GM19455 (cell line): ENCODE data around the gene FADS2.

Source experiments
- ATAC-seq: cut with Tn5 transposase; IDR thresholded peaks from one replicate; pipeline ENCODE4 v1.9.1; 2021; ENCODE audit not compliant: unreplicated experiment

FADS2 gene

GRCh38 chr11:61902313-61902712 is 74.2 kb downstream of the FADS2 start:
- no peak for ATAC-seq

DNA sequence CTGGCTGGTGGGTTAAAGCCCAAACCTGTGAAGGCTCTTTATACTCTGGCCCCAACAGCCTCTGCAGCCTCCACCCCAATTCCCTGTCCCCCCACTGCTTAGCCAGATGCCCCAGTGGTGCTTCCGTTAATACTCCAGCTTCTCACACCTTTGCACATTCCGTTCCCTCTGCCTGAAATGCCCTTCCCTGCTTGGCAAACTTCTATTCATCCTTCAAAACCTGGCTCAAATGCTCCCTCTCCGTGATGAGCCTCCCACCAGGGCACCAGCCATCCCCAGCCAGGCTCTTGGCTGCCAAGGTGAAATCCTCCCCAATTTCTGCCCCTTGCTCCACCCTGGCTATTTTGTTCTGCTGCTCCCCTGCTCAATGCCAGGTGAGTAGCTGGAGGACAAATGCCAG is 75.7 kb downstream of the FADS2 start:
- ATAC-seq, result no peak

- no peak for ATAC-seq
These were observed 76.5 kb downstream of the FADS2 start for GRCh38 chr11:61904539-61905048.

DNA sequence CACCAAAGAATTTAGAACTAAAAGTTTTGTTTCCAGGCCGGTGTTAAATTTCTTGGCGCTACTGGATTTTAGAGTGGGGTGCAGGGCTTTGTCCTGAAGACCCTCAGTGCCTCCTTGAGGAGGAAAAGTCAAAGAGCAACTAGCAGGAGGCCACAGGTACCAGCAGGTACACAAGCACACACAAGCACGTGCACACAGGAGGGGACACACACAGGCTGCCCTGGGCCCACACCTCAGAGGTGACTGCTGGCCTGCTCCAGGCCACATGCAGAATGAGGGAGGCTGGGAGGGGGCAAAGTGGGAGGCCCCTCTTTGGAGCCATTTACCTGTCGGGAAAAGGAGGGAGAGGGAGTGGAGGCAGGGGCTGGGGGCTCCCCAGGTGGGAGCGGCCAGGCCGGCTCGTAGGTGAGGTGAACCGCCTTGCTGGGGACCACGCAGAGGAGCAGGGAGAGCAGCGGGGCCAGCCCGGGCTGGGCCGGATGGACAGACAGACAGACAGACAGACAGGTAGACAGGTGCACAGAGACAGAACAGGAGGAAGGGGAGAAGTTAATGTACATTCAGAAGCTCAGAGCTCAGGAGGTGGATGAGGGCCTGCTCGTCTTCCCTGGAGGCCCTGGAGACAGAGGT is 77.1 kb downstream of the FADS2 start:
- ATAC-seq, result no peak

DNA sequence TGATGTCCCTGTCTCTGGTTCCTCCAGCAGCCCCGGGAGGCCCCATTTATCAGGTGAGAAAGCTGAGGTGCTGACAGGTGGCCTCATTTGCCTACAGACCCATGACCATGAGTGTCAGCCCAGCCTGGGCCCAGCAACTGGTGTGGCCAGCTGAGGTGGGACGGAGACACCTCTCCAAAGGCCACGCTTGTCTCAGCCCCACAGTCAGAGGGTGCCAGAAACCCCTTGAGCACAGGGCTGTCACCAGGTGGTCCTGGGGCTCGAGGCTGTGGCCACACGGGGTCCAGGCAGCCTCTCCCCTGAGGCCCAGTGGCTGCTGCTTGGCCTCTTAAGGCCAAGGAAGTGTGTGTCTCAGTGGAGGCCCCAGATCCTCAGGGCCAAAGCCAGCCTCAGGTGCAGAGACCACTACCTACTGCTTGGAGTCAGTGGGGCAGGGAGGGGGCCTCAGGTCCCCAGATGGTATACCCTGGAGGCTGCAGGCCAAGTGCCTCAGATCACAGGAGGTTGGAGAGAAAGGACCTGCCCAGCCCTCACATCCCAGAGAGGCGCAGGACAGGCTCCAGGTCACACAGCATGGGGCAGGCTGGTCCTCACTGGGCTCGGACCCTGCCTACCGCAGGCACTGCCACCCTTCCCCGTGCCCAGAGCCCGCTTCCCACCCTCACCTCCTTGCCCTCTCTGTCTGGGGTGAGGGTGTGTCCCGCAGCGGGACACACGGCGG is 77.9 kb downstream of the FADS2 start:
- ATAC-seq, result no peak

- ATAC-seq, result no peak
These were observed 78.4 kb downstream of the FADS2 start for GRCh38 chr11:61906522-61906909.

DNA sequence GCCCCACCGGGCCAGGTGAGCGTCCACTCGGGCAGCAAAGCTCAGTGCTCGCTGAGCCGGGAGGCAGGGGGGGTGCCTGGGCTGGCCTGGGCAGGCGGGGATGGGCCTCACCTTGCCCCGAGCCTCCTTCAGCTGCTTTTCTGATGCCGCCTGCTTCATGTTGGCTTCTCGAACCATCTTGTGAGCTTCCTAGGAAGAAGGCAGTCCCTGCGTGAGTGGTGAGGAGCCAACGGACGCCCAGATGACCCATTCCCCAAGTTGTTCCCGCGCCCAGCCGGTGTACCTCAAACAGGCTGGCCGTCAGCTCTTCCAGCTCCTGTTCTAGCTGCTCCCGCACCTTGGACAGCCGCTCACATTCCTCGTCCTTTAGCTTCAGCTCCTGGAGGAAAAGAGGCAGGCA is 79.2 kb downstream of the FADS2 start:
- ATAC-seq, result no peak

GRCh38 chr11:61907871-61908729 is 80.0 kb downstream of the FADS2 start:
- no peak for ATAC-seq

DNA sequence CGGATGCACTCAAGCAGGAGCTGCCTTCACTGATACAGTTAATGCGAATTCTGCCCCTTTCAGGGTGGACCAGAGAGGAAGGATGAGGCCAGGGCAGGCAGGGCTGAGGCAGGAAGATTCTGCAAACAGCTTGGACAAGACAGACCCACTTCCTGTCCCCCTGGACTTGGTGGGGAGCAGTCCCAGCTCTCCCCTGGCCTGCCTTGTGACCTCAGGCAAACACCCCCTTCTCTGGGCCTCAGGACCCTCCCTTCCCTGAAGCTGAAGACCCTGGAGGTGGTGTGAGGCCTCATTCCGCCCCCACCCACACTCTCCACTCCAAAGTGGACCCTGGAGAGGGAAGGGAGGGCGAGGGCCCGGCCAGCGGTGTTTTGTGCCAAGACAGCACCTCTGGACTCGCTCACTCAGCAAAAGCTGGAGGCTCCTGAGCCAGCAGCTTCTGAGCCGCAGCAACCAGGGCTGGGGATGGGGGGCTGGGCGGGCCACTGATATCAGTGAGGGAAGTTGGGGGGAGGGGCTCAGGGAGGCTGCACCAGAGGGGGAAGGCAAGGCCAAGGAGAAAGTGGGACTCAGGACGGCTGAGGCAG is 80.7 kb downstream of the FADS2 start:
- ATAC-seq, result no peak

DNA sequence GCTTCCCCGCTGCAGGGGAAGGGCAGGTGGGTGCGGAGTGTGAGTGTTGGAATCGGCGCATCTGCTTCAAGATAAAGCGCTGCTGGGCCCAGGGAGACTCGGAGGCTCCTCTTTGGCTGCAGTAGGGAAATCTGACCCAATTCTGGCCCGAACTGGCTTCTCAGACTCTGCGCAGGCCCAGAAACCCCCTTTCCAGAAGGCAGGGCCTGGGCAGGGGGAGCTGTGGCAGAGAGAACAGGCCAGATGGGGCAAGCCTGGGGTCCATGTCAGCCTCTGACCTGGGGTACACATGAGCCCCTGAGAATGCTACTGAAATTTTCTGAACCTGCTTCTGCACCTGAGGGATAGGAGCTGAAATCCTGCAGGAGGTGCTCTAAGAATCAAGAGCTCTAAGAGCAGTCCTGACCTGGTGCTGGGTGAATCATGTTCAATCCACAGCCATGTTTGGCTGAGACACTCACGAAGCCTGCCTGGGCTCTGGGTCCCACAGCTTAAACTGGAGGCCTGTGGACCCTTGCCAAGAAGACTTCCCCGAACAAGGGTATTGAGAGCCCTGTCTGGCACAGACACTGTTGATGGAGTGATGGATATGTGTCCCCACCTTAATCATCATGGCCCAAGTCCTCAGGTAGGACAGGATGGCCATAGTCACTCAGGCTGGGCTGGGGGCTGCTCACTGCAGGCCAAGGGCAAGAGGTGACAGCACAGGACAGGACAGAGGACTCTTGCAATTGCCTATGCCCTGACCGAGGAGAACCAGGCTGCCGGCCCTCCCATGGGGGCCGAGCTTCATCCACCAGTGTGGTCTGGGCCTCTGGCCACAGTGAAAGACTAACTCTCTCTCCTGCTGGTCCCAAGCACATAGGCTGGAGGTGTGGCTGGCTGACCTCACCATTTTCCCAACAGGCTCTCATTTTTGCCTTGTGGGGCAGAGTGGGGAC is 82.4 kb downstream of the FADS2 start:
- ATAC-seq, result no peak

- ATAC-seq, result no peak
These were observed 83.1 kb downstream of the FADS2 start for GRCh38 chr11:61911128-61911700.

- ATAC-seq, result no peak
These were observed 83.8 kb downstream of the FADS2 start for GRCh38 chr11:61911701-61912529.

DNA sequence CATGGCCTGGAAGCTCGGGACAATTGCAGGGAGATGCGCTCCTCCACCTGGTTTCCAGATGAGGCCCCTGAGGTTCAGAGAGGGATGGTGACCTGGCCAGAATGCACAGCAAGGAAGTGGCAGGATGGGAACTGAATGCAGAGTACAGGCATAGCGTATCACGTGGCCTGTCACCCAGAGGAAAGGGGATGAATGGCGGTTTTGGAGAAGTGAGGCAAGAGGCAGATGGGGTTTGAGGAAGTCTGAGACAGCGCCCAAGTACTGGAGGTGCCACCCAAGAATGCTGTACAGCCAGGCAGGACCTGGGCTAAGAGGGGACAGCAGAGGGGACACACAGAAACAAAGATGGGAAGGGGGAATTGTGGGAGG is 84.4 kb downstream of the FADS2 start:
- no peak for ATAC-seq

GRCh38 chr11:61912991-61913698 is 85.0 kb downstream of the FADS2 start:
- ATAC-seq, result no peak

DNA sequence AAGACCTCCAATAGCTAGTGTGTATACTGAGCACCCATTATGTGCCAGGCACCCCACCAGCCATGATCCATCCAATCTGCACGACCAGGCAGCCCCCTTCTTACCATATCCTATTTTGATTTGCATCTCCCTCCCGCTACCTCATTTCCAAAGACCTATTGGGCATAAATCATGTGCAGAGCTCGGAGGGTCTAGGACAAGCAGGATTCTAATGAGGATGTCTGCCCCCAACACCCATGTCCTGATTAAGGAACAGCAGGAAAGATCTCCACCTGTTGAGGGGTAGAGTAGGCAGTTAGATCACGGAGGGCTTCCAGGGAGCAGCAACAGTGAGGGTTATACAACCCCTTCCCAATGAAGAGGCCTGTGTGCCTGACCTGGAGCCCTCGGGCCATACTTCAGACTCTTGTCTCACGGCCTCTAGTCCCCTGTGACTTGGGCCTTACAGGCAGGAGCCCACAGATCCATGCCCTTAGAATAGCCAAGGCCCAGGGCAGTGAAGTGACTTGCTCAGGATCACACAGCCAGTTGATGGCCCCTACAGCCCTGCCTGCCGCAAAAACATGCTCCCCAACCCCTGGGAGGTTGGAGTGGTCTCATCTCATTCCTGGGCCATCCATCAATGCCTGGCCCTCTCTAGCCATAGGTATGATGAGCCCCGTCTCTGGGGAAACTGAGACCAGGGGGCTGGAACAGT is 85.7 kb downstream of the FADS2 start:
- no peak for ATAC-seq

GRCh38 chr11:61914471-61915171 is 86.5 kb downstream of the FADS2 start:
- ATAC-seq, result no peak

DNA sequence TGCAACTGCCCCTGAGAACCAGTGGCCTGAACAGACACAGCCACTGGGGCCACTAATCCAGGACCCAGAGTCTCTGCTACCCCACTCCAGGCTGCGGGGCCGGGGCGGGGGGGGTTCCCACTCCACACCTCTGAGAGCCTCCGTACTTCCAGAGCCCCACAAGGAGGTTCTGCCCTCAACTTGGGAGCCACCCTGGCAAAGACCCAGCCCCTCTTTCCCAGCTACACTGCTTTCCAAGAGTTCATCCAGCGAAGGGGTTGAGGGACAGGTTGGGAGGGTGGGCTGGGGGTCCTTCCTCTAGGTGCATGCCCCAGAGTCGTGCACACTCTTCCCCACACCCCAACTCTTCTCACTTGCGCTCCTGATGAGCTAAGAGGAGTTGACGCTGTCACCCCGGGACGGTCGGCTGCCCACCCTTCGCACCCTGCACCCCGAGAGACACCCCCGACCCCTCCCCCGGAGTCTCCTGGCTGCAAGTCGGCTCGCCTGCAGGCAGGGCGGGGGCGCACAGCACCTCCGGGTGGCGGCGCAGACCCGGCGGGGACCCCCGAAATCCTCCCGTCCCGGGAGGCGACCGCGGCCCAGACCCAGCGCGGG is 88.7 kb downstream of the FADS2 start:
- no peak for ATAC-seq
